T1000 (cell line): ENCODE measurements around the gene KCNQ1.

Experiments
- DNase-seq: peaks from one replicate; lab custom pipeline; 2025; ENCODE audit warnings: mixed read lengths; lab: John Stamatoyannopoulos, UW

The KCNQ1 gene

DNA sequence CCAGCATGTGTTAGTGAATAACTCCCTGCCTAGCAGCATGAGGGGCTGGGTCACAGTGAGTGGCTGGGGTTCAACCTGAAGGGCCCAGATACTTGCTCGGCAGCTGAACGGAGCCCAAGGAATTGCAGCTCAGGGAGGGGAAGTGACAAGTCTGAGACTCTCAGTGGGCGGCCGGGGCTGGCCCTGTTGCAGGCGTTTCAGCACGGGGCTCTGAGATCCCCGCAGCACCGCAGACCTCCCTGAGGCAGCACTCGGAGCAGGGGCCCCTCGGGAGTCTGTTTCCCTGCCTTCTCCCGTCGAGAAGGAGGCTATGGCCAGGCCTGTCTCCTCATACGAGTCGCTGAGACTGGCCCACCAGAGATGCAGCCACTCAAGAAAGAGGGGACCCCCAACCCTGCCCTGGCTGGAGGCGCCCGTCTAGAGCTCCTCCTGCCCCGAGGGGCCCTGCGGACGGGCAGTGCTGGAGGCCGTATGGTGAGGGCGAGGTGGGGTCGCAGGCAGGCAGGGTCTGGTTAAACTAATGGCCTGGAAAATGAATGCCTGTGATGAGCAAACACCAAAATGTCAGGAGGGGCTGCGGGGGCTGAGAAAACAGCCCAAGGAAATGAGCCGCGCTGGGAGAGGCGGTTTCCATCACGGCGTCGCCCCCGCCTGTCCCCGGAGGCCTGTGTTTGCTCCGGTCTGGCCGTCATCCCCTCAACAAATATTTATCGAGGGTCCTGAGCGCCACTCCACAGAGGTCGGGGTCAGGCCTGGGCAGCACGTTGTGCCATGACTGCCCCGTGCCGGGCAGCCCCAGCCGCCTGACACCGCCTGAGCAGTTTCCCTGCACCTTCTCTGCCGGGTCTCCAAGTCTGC, 35.0 kb upstream of the KCNQ1 start:
- DNase-seq: no peak

DNA sequence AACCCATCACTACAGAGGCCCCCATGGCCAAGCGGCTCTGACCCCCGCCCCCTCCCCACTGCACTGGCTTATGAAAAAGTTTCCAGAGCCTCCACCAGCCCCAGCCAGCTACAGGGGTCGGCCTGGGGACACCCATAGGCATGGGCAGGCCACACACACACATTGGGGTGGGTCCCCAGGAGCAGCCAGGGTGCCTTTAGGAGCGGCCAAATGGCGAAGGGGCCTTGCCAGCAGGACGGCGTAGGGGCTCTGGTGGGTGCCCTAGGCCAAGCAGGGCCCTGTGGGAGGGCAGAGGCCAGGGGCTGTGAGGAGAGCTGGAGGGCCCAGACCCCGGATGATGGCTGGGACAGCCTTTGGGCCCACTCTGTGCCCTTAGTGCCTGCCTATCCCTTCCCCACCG, 34.2 kb upstream of the KCNQ1 start:
- DNase-seq: no peak

DNA sequence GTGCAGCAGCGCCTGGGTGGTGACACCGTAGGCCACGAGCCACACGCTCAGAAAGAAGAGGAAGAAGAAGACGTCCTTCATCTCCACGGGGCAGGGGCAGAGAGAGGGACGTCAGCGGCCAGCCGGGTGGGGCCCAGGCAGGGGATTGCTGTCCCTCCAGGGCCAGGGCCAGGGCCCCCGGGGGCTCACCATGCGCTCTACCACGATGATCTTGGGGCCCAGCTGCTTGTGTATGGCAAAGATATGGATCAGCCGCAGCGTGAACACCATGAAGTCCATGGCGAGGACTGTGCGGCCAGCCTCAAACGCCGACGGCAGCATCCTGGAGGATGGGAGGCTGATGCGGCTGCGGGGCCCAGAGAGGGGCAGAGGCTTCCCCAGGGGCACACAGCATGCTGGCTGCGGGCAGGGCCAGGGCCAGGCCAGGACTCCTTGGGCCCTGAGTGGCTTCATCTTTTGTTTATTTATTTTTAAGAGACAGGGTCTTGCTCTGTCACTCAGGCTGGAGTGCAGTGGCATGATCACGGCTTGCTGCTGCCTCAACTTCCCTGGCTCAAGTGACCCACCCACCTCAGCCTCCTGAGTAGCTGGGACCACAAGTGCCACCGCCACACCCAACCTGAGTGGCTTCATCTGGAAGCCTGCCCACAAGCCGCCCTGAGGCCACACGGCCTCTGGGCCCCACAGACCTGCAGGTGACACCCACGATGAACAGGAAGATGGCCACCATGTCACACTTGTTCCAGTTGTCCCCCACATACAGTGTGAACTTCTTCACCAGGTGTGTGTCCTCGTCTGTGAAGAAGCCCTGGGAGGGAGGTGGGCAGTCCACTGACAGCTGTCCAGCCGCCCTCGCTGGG, 33.1 kb upstream of the KCNQ1 start:
- DNase-seq: no peak

DNA sequence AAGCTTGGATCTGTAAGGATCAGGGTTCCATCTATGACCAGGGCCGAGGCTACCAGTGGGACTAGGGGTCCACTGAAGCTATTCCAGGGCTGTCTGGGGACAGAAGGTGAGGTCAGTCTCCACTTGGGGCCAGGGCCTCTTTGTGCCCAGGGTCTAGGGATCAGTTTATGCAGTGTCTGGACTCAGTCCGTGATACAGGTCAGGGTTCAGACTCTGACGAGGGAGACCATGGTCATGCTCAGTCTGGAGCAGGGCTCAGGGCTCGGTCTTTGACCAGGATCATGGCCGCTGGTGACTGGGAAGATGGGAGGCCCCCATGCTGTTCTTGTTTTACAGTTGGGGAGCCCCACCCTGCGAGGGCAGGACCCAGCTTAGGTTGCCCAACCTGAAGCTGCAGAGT, 32.5 kb upstream of the KCNQ1 start:
- DNase-seq: no peak

DNA sequence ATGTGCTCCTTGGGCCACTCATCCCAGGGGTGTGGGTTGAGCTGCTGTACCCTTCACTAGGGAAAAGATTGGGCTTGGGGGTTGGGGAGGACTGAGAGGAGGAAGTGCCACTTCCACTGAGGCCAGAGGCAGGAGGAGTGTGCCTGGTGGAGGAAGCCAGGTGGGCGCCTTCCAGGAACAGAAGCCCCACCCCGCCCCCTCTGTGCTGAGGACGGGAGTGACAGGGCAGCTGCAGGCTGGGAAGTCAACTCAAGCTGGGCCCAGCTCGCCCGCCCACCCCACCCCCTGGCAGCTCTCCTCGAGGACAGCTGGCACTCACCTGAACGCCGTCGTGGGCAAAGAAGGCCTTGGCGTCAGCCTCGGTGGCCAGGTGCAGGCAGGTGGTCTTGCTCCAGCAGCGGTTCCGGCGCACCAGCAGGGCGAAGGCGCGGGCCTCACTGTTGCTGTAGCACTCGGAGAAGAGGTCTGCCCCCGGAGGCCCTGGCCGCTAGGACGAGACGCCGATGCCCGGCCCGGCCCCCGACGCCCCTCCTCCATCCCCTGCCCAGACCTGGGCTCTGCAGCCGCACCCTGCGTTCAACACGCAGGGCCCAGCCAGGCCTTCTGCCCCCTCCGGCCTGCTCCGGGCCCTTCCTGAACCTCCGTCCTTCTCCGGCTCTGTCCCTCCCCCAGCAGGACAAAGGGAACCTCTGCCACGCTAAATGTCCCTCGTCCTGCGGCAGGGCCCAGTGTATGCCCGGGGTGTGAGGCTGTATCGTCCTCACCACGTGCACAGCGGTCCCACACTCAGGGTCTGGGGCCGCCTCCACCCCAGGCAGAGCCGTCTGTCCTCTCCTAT, 30.8 kb upstream of the KCNQ1 start:
- no peak for DNase-seq

DNA sequence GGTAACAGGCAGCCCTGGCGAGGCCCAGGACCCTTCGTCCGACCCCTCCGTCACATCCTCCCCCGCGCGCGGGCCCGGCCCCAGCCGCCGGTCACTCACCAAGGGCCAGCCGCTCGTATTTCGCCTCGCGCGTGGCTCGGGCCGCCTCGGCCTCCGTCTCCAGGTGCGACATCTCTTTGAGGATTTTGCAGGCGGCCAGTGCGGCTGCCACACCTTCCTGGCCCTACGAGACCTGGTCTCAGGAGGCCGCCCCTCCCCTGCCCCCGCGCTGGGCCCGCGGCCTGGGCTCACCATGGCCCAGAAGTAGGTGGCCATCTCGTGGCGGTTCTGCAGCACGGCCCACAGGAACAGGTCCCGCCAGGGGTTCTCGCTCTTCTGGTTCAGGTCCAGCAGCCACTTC, 30.2 kb upstream of the KCNQ1 start:
- DNase-seq: no peak

DNA sequence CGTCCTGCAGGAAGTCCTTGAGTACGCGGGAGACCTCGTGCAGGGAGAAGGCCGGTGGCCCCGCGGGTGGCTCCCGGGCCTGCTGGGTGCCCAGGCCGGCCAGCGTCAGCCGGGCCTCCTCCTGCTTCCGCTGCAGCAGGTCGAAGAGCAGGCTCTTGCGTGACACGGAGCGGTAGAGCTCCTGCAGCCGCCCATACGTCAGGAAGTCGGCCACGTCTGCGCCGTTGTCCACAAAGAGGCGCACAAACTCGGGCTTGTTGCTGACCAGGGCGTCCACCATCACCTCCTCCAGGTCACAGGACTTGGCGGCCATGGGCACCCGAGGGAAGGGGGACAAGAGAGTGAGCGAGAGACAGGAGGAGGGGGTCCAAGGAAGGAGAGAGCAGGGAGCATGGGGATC, 29.6 kb upstream of the KCNQ1 start:
- DNase-seq: no peak

DNA sequence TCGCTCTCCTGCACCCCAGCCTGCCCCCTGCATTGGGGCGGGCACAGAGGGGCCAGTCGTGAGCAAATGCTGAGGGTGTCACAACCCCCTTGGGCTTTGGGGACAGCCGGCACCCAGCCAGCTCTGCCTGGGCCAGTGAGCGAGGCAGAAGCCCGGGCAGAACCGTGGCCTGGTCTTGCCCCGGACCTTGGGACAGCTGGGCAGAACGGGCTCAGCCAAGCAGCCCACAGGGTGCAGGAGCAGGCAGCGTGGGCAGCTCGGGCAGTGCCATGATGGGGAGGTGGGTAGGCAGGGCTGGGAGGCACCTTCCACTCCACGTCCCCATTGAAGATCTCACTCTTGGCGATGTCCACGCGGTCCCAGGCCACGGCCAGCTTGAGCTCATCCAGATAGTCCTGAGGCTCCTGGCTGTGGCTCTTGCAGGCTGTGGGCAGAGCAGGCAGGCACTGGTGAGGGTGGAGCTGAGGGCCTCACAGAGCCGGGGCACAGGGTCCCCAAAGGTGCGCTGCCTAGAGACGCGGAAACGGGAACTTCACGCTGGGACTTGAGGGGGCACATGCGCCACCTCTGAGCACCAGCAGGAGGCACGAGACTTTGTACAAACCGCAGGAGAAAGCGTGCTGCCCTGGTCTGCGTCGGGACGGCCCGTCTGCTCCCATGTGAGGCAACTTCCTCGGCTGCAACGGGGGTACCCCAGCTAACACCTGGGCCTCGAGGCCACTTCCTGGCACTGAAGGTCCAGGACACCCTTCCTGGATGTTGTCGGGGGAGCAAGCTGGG, 29.0 kb upstream of the KCNQ1 start:
- no peak for DNase-seq

DNA sequence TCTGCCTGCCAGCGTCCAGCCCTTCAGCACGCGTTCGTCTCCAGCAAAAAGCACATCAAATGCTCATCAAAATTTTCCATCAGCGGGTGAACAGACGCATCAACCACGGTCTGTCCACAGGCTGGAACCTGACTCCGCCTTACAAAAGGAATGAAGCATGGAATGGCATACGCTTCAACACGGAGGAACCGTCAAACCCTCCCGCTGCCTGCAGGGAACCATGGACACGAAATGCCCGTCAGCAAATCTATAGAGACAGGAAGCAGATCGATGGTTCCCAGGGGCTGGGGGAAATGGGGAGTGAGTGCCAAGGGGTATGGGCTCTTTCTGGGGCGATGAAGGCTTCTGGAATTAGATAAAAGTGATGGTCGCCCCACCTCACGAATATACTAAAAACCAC, 28.0 kb upstream of the KCNQ1 start:
- DNase-seq: no peak

DNA sequence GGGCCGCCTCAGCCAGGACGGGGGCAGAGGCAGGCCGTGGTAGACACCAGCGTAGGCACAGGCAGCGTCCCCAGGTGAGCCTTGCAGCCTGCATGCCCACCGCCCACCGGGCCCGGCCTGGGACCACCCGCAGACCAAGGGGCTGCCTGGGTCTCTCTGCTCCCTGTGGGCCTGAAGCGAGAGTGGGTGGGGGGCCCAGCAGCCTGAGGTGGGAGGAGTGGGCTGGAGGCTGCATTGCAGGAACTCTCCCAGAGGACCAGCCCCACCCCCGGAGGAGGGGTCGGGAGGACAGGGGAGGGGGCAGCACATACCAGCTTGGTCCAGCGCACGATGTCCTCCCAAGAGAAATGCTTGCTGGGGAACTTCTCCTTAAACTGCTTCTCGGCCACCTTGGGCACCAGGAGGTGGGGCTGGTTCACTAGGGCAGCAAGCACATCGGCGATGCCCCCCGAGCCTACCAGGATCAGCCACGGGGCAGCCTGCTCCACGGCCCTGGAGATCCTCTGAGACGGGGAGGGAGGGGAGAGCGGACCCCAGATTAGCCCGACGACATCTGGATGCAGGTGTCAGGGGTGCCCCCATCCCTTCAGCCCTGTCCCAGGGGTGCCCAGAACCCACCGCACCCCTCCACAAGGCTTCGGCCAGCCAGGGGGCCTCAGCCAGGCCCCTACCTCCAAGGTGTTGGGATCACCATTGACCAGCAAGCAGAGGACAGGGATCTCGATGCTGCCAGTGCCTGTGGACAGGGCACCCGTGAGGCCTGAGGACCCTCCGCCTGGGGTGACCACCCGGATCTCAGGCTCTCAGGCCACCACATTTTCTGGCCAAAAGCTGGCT, 26.7 kb upstream of the KCNQ1 start:
- no peak for DNase-seq

DNA sequence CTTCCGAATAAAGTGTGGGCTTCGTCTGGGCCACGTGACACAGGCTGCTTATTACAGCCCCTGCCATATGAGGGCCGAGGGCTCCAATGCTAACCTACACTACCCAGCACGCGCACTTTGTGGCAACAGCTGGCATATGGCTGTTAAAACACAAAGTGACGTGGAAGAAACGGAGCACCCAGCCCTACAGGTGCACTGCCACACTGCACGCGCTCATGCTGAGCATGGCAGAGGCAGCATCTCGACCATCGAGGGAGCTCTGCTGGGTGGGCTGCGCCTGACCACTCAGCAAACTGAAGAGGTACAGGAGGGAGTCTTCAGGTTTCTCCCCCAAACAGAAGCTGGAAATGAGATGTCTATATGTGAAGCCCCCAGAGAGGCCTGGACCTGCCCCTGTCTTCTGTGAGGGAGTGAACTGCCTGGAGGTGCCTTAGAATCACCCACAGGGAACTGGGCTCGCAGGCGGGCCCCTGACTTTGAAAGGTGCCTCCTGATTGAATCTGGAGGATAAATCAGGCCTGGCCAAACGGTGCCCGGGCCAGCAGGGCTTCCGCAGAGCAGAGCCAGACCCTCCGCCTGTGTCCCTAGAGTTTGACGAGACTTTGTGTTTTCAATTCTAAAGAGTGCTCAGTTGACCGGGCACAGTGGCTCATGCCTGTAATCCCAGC, 26.0 kb upstream of the KCNQ1 start:
- DNase-seq: no peak

DNA sequence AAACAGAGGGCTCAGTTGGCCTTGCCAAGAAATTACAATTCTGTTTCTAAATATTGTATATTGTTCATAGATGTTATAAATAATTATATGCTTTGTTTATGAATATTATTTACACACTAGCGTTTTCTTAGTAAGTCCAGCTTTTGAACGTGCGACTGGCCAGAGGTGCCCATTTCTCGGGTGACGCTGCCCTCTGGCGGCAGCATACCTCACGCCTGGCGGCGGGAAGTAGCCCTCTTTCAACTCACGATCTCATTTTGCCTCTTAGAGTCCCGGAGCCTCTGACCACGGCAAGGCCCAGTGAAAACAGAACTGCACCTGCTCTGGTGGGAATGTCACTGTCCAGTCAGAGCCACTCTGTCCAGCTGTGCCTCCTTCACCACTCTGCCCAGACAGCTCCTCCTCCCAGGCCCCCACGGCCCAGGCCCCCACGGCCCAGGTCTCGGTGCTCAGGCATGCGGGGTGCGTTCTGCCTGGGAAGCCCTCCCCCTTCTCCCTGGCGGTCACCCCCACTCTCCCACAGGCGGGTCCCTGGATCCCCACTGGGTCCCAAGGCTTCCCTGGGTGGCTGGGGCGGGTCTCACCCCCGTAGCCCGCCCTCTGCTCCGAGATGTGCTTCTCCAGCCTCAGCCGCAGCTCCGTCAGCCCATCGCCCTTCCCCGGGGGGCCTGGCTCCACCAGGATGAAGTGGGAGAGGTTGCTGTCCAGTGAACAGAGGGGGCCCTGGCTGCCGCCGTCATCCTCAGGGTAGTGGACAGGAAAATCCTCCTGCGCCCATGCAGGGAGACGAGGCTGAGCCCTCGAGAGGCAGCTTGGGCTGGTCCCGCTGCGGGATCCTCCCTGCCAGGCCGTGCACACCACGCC, 24.9 kb upstream of the KCNQ1 start:
- no peak for DNase-seq

DNA sequence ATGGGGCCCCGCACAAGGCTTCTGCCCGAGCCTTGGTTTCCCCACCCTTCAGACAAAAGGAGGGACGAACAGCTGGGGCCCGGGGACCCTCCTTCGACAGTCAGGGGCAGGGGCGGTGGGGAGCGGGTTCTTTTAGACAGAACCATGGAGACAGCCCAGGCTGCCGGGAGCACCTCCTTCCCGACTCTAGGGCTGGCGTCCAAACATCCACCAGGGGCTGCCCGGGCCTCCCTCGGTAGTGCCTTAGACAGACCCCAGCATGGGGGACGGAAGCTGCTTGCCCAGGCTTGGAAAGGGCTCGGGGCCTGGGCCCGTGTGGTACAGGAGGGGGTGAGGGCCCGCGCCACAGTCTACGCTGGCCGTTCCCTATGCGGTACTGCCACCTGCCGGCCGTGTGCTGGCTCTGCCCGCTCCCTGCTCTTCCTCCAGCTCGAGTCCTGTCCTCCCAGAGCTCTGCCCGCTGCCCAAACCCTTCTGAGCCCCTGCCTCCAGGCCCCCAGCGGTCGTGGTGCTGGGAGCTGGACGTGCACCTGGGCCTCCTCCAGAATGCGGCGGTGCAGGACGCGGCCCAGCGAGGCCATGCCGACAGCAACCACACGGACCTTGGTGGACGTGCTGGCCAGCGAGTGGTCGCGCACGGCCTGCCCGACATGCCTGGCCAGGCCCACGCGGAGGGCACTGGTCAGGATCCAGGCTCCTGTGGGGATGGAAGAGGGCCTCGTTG, 24.1 kb upstream of the KCNQ1 start:
- DNase-seq: no peak

DNA sequence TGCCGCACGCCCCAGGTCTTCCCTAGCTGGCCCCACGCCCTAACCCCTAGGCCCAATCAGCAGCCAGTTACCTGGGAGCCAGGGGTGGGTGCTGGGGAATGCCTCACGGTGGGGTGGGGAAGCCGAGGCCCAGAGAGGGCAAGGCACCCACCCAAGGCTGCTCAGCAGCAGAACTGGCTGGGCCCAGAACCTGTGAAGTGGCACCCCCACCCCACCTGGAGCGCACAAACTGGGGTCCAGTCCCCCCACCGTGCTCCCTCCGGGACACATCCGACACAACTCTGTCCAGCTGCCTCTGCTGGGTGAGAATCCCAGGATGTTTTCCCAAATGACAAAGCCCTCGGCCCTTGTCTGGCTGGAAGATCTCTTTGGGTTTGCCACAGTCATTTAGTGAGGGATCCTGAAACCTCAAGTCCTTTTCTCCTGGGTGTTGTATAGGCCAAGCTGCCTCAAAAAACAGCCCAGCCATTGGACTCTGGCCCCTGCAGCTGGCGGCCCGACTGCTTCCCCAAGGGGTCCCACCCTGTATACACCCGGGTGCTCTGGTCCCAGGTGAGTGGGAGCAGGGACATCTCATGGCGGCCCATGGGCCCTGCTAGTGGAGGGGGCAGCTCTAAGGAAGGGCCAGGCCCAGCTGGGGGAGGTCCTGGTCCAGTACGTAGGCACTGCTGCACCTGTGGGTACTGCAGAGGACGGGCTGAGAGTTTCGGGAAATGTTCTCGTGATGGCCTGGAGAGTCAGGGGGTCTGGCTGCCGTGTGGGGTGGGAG, 23.4 kb upstream of the KCNQ1 start:
- DNase-seq: no peak

DNA sequence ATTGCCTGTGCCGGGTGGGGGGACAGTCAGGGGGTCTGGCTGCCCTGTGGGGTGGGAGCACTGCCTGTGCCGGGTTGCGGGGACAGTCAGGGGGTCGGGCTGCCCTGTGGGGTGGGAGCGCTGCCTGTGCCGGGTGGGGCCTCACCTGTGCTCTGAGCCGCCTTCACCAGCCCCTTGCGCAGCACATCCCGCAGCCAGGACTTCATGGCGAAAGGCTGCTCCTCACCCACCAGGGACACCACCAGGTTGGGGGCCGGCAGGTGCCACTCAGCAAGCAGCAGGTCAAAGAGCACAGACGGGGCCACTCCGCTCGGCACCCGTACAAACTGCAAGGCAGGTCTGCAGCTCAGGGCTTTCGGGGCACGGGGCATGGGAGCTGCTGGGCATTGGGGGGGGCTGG, 22.8 kb upstream of the KCNQ1 start:
- DNase-seq: no peak

DNA sequence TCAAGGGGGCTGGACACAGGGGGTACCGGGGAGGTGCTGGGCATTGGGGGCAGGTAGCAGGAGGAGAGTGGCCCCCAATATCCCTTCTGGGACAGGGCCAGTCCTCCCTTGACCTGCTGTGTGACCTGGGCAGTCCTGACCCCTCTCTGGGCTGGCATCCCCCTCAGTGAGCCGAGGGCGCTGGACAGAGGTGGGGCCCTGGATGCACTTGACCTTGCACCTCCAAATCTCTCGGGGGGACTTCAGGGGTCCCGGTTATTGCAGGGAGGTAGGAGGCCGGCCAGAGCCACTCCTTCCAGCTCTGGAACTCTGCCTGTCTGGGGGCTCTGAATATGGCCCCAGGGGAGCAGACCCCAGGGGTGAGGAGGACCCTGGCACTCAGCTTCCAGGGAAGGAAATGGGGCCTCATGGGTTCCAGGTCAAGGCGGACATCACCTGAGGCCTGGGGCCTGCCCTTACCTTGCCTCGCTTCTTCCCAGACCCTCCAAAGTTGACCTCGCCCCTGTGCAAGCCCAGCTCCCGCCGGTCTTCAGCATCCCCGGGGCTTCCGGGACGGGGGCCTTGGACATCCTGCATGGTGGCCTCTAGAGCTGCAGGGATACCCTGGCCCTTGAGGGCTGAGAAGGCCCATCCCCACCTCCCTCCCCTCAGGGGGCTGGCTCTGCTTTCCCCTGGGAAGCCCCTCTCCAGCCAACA, 22.2 kb upstream of the KCNQ1 start:
- no peak for DNase-seq
